ENCODE data around the gene MNX1.
A peak's percentile ranks its signal among the peaks of the same experiment; 100 is the strongest.

MNX1 gene

GRCh38 chr7:157032644-157033482 is 22.4 kb upstream of the MNX1 start:
- no peak for DNase-seq

- DNase-seq, result no peak
These were observed 21.7 kb upstream of the MNX1 start for GRCh38 chr7:157032128-157032527.

GRCh38 chr7:157028199-157028903 is 17.9 kb upstream of the MNX1 start:
- DNase-seq, result no peak

- DNase-seq, result no peak
These were observed 17.2 kb upstream of the MNX1 start for GRCh38 chr7:157027568-157028198.

GRCh38 chr7:157024716-157025115 is 14.3 kb upstream of the MNX1 start:
- no peak for DNase-seq

- DNase-seq, result no peak
These were observed 13.1 kb upstream of the MNX1 start for GRCh38 chr7:157023589-157023905.

- peak in 1 of 2 experiments; percentile 32 for DNase-seq
These were observed 12.5 kb upstream of the MNX1 start for GRCh38 chr7:157022681-157023588.

GRCh38 chr7:157021871-157022680 is 11.6 kb upstream of the MNX1 start:
- no peak for DNase-seq

GRCh38 chr7:157021071-157021870 is 10.8 kb upstream of the MNX1 start:
- no peak for DNase-seq

GRCh38 chr7:157020514-157021070 is 10.1 kb upstream of the MNX1 start:
- no peak for DNase-seq

- DNase-seq, result no peak
These were observed 9.4 kb upstream of the MNX1 start for GRCh38 chr7:157019718-157020451.

GRCh38 chr7:157018997-157019608 is 8.6 kb upstream of the MNX1 start:
- no peak for DNase-seq

GRCh38 chr7:157018328-157018996 is 8.0 kb upstream of the MNX1 start:
- DNase-seq, result no peak

- DNase-seq, result no peak
These were observed 7.3 kb upstream of the MNX1 start for GRCh38 chr7:157017603-157018327.

GRCh38 chr7:157017149-157017548 is 6.7 kb upstream of the MNX1 start:
- DNase-seq, result no peak

- DNase-seq, result no peak
These were observed 6.0 kb upstream of the MNX1 start for GRCh38 chr7:157016352-157017041.

- no peak for DNase-seq
These were observed 5.5 kb upstream of the MNX1 start for GRCh38 chr7:157016024-157016351.
